NCI-H2107 treated with DMSO at 0.1 percent for 48 hours (cell line): Measurements from ENCODE around the gene MAG.

Experiments used
- DNase-seq: peaks from one replicate; lab custom pipeline; 2025; ENCODE audit not compliant: unreplicated experiment; lab: John Stamatoyannopoulos, UW

The MAG gene

GRCh38 chr19:35264268-35265125, 27.5 kb upstream of the MAG start:
- DNase-seq, result no peak

- no peak for DNase-seq
Measured at GRCh38 chr19:35265126-35265899, 26.6 kb upstream of the MAG start.

GRCh38 chr19:35265900-35266519, 26.0 kb upstream of the MAG start:
- DNase-seq, result no peak

GRCh38 chr19:35266520-35267352, 25.2 kb upstream of the MAG start:
- DNase-seq, result no peak

- no peak for DNase-seq
Measured at GRCh38 chr19:35267353-35267817, 24.6 kb upstream of the MAG start.

- no peak for DNase-seq
Measured at GRCh38 chr19:35267818-35268535, 24.0 kb upstream of the MAG start.

GRCh38 chr19:35268536-35269437, 23.2 kb upstream of the MAG start, which contains the start of gene USF2:
USF2 (plus strand) TSS chr19:35268962; CDS start chr19:35269102, 140 bp downstream.
- peak; percentile 38 for DNase-seq

- DNase-seq, result peak; percentile 23
Measured at GRCh38 chr19:35269438-35270117, 22.4 kb upstream of the MAG start.

- no peak for DNase-seq
Measured at GRCh38 chr19:35270381-35270811, 21.6 kb upstream of the MAG start.

- no peak for DNase-seq
Measured at GRCh38 chr19:35271546-35271945, 20.4 kb upstream of the MAG start.

GRCh38 chr19:35272122-35272719, 19.7 kb upstream of the MAG start:
- no peak for DNase-seq

GRCh38 chr19:35272954-35273649, 18.9 kb upstream of the MAG start:
- no peak for DNase-seq

GRCh38 chr19:35273686-35274259, 18.2 kb upstream of the MAG start:
- DNase-seq, result no peak

- no peak for DNase-seq
Measured at GRCh38 chr19:35274323-35274722, 17.6 kb upstream of the MAG start.

- no peak for DNase-seq
Measured at GRCh38 chr19:35276706-35277281, 15.2 kb upstream of the MAG start.

- no peak for DNase-seq
Measured at GRCh38 chr19:35278578-35279284, 13.2 kb upstream of the MAG start.
